Left kidney (tissue), 2 donors: Measurements from ENCODE around the gene GAGE10. TPM values are rescaled to one million over a fixed set of nuclear protein-coding genes. Genes with fewer than 3 reads are reported as not detected.
A peak's percentile ranks its signal among the peaks of the same experiment; 100 is the strongest.
"Not testable (repeated sequence)": the region's sequence is repeated elsewhere in the genome, so short reads cannot be mapped to it uniquely, and the experiment has no call there.

Experiments used
- DNase-seq: peaks from one replicate; pipeline ENCODE4 v3.0.0-alpha.2; 2013
- polyA plus RNA-seq: library from polyadenylated mRNA; unstranded; fragments of 120-200 nt; gene quantifications from one replicate; pipeline ENCODE4 v1.2.1, GENCODE V29; 2013; ENCODE audit not compliant: insufficient read length

Gene GAGE10
- polyA plus RNA-seq, 1 donor = 0.27 TPM

DNA sequence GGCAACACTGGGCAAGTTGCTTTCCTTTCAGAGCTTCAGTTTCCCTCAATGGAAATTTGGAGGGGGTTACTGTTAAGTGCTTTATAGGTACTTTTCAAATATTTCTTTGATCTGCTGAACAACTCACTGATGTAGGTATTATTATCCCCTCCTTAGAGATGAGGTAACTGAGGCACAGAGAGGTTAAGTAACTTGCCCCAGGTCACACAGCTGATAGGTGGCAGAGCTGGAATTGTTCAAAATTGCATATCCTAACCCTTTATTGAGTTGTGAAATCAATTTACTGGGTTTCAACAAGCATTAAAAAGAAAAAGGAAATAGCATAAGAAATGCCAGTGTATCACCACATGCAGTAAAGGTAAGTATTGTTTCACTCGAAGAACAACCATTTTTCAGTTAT is 27.2 kb upstream of the GAGE10 start:
- DNase-seq = no peak

DNA sequence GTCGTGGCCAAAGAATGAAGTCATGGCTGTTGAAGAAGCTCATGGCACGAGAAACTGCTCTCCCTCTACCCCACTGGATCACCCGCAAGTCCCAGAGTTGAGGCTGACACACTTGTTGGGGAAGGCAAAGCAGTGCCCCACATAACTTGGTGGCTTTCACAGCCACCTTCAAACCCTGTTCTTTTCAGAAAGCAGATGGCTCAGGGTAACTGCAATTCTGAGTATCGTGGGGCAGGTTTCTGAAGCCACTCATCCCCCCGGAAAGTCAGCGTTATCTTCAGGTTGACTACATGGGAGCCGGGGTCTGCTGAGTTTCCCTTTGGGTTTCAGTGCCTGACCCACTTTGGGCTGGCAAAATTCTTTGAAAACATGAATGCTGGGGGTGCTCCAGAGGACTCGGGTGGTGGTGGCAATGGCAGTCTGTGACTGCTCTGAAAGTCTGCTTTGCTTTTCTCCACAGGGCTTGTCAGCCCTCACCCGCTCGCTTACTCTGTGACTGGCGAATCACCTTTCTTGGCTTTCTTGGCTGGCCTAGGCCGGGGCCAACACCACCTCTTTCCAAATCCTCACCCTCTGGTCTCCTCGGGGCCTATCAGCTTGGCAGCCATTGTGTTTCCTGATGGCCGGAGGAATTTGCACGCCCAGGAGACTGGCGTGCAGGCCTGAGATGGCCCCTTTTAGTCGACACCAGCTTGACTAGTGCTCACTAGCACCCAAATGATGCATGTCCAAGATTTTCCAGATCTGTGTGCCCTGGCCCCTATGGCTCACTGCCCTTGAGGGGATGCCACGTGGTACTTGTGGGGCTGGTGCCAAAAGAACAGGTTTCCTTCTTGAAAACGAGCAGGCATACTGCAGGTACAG is 26.5 kb upstream of the GAGE10 start:
- no peak for DNase-seq

DNA sequence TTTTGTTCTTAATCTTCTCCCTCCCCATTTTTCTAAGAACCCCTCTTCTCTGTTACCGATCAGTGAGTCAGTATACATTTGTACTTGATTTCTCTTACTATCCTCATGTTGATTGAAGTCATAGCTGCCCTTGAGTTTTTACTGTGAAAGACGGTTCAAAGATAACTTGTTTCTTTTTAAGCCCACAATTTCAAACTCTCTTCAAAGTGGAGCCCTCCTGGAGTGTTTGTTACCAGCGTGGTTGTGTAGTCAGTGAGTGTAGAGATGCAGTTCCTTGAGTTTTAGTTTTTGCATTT is 26.0 kb upstream of the GAGE10 start:
- DNase-seq = no peak

DNA sequence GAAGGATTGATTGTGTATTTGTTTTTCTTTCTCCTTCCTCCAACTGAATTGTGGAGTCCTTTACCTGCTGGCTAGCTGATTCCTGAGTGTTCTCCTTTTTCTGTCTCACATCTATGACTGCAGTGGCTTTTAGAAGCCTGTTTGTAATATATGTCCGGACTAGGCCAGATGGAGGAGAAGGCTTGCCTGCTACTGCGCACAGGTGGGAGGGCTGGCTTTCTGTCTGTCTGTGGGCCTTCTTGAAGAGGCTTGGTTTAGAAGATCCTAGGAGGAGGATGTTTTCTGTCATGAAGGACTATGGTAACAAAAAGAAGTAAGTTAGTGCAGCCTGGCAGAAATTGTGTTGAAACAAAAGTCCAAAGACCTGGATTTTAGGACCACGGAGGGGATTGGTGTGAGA is 25.4 kb upstream of the GAGE10 start:
- no peak for DNase-seq

DNA sequence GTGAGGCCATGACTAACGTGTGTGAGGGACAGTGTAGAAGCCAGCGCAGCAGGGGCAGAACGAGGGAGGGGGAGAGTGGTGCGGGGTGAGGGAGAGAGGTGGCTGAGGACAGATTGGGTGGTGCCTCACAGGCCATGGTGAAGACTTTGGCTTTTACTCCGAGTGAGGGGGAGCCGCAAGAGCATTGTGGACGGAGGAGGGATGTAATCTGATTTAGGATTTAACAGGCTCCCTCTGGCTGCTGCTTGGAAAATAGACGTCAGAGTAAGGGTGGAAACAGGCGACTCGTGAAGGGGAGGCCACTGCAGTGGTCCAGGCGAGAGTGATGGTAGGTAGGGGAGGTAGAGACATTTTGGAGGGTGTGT is 20.8 kb upstream of the GAGE10 start:
- DNase-seq = peak; percentile 33

DNA sequence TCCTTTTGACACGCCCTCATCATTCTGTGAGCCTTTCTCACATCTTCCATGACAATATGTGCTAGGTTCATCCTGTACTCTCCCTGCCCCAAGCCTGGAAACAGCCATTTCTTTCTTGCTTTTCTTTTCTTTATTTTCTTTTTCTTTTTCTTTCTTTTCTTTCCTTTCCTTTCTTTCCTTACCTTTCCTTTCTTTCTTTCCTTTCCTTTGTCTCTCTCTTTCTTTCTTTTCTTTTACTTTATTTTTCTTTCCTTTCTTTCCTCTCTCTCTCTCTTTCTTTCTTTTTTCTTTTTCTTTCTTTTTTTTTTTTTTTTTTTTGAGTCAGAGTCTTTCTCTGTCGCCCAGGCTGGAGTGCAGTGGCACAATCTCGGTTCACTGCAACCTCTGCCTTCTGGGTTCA is 19.2 kb upstream of the GAGE10 start:
- DNase-seq = no peak

DNA sequence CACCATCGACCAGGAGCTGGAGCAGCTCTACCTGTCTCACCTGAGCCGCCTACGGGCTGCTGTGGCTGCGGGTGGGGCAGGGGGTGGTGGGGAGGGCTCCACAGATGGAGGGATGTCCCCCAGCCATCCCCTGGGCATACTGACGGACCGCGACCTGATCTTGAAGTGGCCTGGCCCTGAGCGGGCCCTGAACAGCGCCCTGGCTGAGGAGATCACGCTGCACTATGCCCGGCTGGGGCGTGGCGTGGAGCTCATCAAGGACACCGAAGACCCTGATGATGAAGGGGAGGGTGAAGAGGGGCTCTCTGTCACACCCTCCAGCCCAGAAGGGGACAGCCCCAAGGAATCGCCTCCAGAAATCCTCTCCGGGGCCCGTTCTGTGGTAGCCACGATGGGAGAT is 17.3 kb upstream of the GAGE10 start:
- no peak for DNase-seq

DNA sequence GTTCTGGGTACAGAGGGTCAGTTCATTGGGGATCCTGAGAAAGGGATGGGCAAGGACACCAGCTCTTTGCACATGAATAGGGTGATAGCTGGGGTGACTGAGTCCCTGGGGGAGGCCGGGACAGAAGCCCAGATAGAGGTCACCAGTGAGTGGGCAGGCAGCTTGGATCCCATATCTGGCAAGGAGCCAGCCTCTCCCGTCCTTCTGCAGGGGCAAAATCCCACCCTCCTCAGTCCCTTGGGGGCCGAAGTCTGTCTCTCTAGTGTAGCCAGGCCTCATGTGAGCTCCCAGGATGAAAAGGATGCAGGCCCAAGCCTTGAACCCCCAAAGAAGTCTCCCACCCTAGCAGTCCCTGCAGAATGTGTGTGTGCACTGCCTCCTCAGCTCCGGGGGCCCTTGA is 16.9 kb upstream of the GAGE10 start:
- no peak for DNase-seq

DNA sequence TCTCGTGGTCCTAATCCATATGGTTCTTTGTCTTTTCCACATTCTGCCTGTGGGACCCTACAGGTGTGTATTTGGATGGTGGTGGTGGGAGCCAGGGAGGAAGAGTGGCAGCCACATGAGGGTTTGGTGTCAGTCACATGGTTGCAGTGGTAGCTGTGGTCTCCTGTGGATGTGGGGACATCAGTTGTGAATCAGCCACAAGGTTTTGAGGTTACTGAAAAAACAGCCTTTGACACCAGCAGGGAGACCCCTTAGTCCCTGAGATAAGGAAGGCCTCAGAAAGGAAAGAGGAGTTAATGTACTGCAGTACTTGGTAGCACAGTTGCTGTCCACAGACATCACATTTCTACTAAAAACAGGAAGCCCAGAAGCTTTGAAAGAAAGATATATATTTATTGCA is 15.8 kb upstream of the GAGE10 start:
- DNase-seq = no peak

DNA sequence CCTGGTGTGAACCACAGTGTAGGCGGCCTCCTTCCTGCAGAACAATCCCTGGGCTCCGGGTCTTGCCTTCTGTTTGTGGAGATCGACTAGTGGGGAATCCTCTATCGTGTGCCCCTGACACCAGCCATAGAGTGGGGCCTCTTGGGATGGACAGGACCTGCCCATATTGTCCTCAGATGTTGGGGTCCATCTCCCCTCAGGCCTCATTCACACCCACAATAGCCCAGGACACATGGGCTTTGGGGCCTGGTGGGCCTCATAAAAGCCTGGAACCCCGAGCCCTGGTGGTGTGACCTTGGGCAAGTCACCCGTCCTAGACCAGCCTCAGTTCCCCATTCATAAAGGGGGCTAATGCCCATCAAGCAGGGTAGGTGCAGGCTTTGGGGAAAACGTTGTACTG is 13.2 kb upstream of the GAGE10 start:
- DNase-seq = no peak

DNA sequence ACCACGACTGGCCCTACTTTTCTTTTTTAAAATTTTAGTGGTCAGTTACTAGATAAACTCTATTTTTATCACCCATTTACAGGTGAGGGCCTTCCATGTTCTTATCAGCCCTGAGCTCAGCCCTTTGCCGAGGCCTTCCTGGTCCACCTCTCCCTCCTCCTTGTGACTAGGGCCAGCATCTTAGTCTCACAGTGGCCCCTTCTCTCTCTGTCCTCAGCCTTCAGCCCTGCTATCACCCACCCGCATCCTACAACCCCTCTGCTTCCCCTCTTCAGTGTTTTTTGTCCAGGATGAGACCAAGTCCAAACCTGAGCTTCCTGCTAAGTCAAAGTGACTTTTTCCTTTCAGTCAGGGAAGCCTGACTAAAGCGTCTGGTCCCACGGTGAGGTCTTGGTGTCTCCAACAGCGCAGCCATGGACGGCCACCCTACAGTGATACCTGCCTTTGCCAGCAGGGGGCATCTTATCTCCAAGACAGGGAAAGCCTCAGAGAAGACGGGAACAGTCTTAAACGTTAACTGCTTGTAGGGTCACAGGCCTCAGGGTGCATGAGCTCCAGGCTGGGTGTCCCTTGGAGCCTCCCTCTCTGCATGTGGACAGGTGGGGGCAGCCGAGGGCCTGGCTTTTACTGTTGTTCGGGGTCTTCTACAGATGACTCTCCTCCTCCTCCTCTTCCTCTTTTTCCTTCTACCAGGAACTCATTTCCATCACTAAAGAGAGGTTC is 11.7 kb upstream of the GAGE10 start:
- DNase-seq = peak; percentile 55

DNA sequence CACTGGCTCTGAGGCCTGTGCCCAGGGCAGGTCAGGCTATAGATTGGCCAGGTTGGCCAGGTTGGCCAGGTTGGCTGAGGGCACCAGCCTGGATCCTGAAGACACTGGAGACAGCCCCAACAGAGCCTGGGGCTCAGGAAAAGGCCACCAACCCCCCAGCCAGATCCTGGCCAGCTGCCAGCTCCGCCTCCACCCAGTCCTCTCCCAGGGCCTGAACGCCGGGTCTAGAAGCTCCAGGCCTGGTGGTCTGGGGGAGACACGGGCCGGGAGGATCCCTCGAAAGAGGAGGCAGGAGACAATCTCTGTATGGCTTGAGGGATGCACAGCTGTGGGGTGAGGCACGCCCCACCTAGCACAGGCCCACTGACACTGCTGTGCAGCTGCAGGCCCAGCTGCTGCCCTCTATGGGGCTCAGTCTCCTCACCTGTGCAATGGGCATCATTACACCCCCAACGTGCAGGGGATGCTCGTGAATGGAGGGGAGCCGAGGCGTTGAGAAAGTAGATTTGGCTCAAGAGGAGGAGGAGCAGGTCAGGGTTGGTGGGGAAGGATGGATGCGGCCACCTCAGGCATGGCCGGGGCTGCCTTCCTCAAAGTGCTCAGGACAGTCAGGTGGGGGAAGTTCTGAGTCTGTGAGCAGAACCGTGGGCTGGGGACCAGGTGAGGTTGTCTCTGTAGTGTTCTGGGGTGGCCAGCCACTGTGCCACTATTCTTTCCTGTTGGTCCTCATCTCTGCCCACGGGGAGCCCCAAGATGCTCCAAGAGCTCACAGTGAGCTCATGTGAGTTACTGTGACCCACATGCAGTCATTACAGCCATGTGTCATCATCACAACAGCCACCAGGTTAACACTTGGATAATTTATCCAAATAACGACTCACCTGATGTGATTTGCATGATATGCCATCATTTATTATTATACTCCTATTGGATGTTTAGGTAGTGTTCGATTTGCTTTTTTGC is 10.8 kb upstream of the GAGE10 start:
- no peak for DNase-seq

DNA sequence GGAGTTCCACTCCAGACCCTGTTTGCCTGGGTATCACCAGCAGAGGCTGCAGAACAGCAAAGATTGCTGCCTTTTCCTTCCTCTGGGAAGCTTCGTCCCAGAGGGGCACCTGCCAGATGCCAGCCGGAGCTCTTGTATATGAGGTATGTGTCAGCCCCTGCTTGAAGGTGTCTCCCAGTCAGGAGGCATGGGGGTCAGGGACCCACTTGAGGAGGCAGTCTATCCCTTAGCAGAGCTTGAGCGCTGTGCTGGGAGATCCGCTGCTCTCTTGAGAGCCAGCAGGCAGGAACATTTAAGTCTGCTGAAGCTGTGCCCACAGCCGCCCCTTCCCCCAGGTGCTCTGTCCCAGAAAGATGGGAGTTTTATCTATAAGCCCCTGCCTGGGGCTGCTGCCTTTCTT is 4.2 kb upstream of the GAGE10 start:
- DNase-seq = not testable (repeated sequence)

DNA sequence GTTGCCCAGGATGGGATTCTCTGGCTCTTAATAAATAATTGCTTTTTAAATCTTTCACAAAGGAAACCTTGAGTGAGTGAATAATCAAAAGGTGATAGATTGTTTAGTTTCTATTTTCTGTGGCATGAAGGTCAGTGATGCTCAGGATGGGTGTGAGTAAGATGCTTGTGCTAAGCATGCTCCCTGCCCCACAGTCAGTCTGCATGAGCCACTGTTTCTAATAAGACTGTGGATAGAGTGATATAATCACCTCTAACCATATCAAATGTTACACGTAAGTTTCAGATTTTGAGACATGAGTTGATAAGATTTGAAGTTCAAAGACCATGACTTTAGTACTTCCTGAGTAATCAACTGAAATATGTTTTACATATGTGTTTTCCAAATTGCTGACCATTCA is 2.7 kb upstream of the GAGE10 start:
- DNase-seq = no peak

DNA sequence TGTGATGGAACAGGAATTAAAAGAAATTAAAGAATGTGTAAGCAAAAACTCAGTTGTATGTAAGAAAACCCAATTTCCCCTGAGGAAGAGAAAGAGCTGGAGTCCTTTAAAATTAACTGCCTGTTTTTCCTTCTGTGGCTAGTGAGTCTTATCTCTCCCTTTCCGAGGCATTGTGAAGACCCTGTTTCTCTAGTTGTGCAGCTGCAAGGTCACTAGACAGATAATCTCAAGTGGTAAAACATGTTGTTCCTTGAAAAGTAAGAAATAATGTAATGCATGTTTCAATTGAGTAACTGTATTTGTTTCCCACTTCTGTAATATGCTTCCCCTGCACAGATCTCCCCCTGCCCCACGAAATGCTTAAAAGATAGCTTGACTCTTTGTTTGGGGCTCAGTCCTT is 4.3 kb downstream of the GAGE10 start:
- DNase-seq = not testable (repeated sequence)

DNA sequence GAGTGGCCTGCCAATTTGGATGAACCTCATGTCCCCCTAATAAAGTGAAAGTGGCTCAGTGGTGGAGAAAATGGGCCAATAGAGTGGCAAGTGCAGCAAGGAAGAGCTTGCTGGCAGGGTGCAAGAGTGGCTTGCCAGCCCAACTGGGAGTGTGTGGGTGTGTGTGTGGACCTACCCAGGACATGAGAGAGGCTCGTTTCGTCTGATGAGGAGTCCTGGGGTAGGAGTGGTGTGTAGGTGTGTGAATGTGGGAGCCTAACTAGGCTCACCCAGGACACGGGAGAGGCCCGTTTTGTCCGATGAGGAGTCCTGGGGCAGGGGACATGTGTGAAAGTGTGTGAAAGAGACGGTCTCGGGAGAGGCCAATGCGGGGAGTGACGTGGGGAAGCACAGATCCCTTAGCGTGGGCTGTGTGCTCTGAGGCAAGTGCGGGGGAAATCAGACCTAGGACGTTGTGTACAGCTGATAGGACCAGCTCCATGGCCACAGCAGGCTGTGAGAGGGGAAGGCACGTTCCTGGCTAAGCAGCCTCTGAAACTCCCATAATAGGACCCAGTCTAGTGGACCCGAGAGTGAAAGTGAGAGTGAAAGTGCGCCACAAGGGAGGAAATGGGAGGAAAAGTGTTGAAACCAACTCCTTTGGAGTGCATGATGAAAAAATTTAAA is 5.3 kb downstream of the GAGE10 start:
- no peak for DNase-seq

DNA sequence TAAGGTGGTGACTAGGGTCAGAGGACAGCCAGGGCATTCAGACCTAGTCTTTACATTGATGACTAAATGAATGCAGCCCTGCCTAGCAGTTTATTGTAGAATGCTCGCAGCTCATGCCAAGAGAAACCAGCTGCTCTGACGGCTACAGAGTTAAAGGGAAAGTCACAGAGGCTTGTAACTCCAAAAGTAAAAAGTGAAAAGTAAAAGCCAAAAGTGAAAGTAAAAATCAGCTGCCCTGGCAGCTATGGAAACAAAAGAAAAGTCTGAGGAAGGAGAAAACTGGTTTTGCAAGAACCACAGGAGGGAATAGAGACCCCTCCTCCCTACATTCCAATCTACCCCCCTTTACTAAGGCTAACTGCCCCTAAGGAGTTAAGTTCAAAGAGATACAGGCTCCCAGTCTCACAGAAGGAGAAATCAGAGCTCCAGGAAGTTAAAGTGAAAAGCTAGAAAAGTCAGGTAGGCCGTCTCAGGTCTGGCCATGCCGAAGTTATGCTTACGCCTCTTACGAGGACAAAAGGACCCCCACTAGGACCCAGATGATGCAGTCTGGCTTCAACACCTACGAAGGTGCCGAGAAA is 6.0 kb downstream of the GAGE10 start:
- DNase-seq = peak; percentile 48

DNA sequence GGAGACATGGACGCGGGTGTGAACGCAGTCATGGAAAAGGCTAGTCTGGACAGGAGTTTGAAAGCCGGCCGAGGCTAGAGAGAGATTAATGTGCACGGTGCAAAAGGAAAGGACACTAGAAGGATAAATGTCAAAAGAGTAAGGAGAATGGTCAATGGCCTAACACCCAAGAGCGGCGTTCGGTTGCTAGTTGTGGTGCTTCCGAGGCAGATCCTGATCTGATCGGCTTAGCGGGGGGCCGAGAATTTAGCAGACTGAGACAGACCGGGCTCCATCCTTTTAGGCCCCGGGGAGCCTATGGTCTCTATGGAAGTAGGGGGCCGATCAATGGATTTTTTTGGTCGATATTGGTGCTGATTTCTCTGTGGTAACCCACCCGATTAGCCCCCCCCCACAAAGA is 6.9 kb downstream of the GAGE10 start:
- DNase-seq = no peak

DNA sequence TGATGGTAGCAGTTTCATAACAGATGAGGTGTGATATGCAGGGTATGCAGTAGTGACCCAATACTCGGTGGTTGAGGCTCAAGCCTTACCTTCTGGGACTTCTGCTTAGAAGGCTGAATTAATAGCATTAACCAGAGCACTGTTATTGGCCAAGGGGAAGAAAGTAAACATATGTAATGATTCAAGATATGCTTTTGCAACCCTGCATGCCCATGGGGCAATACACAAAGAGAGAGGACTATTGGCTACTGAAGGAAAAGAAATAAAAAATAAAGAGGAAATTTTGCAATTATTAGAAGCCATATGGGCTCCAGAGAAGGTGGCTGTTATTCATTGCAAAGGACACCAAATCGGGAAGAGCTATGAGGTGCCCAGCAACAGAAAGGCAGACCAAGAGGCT is 8.7 kb downstream of the GAGE10 start:
- no peak for DNase-seq

DNA sequence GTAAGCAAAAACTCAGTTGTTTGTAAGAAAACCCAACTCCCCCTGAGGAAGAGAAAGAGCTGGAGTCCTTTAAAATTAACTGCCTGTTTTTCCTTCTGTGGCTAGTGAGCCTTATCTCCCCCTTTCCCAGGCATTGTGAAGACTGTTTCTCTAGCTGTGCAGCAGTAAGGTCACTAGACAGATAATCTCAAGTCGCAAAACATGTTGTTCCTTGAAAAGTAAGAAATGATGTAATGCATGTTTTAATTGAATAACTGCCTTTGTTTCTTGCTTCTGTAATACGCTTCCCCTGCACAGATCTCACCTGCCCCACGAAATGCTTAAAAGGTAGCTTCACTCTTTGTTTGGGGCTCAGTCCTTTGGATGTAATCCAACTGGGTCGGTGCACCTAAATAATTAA is 12.6 kb downstream of the GAGE10 start:
- no peak for DNase-seq

DNA sequence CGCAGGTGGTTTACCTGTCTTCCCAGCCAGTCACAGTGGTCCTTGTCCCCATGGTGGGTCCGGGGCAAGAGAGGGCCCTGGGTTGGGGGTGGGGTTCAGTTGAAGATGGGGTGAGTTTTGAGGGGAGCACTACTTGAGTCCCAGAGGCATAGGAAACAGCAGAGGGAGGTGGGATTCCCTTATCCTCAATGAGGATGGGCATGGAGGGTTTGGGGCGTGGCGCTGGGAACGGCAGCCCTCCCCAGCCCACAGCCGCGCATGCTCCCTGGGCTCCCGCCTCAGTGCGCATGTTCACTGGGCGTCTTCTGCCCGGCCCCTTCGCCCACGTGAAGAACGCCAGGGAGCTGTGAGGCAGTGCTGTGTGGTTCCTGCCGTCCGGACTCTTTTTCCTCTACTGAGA is 18.3 kb downstream of the GAGE10 start, which contains the start of gene GAGE12J:
Gene GAGE12J (plus strand): TSS at position 301 of the 400 bp plus-strand sequence. CDS start 1,157 bp downstream, outside the sequence.
- not testable (repeated sequence) for DNase-seq

DNA sequence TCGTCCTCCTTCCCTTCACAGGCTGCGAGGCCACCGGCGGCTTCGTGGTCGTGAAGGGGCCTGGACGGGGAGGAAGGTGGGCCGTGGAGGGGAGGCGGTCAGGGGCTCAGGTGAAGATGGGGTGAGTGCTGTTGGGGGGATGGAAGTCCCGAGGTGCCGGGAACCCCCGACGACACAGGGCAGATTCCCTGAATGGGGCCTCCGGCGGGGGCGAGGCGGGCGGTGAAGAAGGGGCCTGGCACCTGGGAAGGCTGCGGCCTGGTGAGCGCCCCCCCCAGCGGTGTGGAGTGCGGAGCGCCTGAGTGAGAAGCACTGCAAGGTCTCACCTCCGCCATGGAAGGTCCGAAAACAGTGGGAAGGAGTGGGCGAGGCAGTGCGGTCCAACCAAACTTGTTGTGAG is 18.8 kb downstream of the GAGE10 start:
- DNase-seq = not testable (repeated sequence)
